Brain microvascular endothelial cell (primary cell): Measurements from ENCODE around the gene UTS2.

Experiments
- DNase-seq: peaks from one replicate; pipeline ENCODE4 v3.0.0-alpha.2; 2020
- H3K27ac ChIP-seq: fragments of 250-450 bp; sonication (Bioruptor Pico); 2 replicates; pipeline ENCODE4 v1.5.1; 2020; ENCODE audit warnings: mild to moderate bottlenecking, moderate library complexity
- H3K27me3 ChIP-seq: fragments of 250-450 bp; sonication (Bioruptor Pico); replicated peaks from 2 replicates; pipeline ENCODE4 v1.5.1; 2020; ENCODE audit warnings: mild to moderate bottlenecking
- H3K36me3 ChIP-seq: fragments of 250-450 bp; sonication (Bioruptor Pico); replicated peaks from 2 replicates; pipeline ENCODE4 v1.5.1; 2020; ENCODE audit warnings: mild to moderate bottlenecking
- H3K4me3 ChIP-seq: 2 replicates; pipeline ENCODE4 v1.5.1; 2011; ENCODE audit warnings: low read depth, mild to moderate bottlenecking, control low read depth, low read length, moderate library complexity
- CTCF ChIP-seq: IDR thresholded peaks from 2 replicates; pipeline ENCODE4 v1.5.1; 2011; ENCODE audit warnings: low read depth, mild to moderate bottlenecking, moderate library complexity, low read length, control low read depth, inconsistent platforms; ENCODE audit errors: missing control alignments
- in situ Hi-C: cut with HindIII; loops from 2 replicates; pipeline ENCODE4 v1.10.0; 2017; ENCODE audit warnings: low sequenced_read_pairs, low pct_ligation_motif_present

The UTS2 gene

GRCh38 chr1:7853684-7854026, 790 bp upstream of the UTS2 start:
- Histone ChIP-seq H3K27ac (no peak overlapping the region), H3K4me3 (no peak overlapping the region), H3K36me3 (no peaks in the 10 kb centered on the region), H3K27me3 (peaks cover 2% of the 10 kb centered on the region)
- in situ Hi-C loops, result no loop called here
- TF ChIP-seq CTCF, result no peak
- no peak for DNase-seq

- Histone ChIP-seq H3K4me3 (no peak overlapping the region), H3K27me3 (peaks cover 2% of the 10 kb centered on the region), H3K27ac (no peak overlapping the region), H3K36me3 (no peaks in the 10 kb centered on the region)
- in situ Hi-C loops, result no loop called here
- DNase-seq, result no peak
- TF ChIP-seq CTCF, result no peak
Observed at GRCh38 chr1:7850786-7851185, 2.1 kb downstream of the UTS2 start.

- Histone ChIP-seq H3K36me3 (no peaks in the 10 kb centered on the region), H3K27ac (no peak overlapping the region), H3K27me3 (peaks cover 2% of the 10 kb centered on the region), H3K4me3 (no peak overlapping the region)
- no peak for TF ChIP-seq CTCF
- peak; percentile 35 for DNase-seq
- in situ Hi-C loops, result no loop called here
Observed at GRCh38 chr1:7847599-7847998, 5.3 kb downstream of the UTS2 start.

GRCh38 chr1:7846656-7847055, 6.2 kb downstream of the UTS2 start:
- no peak for TF ChIP-seq CTCF
- H3K27ac ChIP-seq, result no peak overlapping the region
- DNase-seq, result no peak
- no peak overlapping the region for H3K4me3 ChIP-seq
- no peaks in the 10 kb centered on the region for H3K36me3 ChIP-seq
- H3K27me3 ChIP-seq, result peaks cover 2% of the 10 kb centered on the region
- in situ Hi-C loops, result no loop called here

- peaks cover under 1% of the 10 kb centered on the region for H3K27me3 ChIP-seq
- no peak overlapping the region for H3K4me3 ChIP-seq
- no peaks in the 10 kb centered on the region for H3K36me3 ChIP-seq
- in situ Hi-C loops, result no loop called here
- DNase-seq, result peak; percentile 7
- no peak overlapping the region for H3K27ac ChIP-seq
- no peak for TF ChIP-seq CTCF
Observed at GRCh38 chr1:7845761-7846160, 7.1 kb downstream of the UTS2 start.

GRCh38 chr1:7842517-7842916, 10.3 kb downstream of the UTS2 start:
- no peaks in the 10 kb centered on the region for H3K27me3 ChIP-seq
- DNase-seq, result no peak
- H3K4me3 ChIP-seq, result no peak overlapping the region
- no peak for TF ChIP-seq CTCF
- in situ Hi-C loops, result no loop called here
- H3K36me3 ChIP-seq, result no peaks in the 10 kb centered on the region
- no peak overlapping the region for H3K27ac ChIP-seq
